NCI-H1694 (cell line): Measurements from ENCODE around the gene DUSP19.

Experiments
- DNase-seq: peaks from one replicate; lab custom pipeline; 2025; lab: John Stamatoyannopoulos, UW

The DUSP19 gene

DNA sequence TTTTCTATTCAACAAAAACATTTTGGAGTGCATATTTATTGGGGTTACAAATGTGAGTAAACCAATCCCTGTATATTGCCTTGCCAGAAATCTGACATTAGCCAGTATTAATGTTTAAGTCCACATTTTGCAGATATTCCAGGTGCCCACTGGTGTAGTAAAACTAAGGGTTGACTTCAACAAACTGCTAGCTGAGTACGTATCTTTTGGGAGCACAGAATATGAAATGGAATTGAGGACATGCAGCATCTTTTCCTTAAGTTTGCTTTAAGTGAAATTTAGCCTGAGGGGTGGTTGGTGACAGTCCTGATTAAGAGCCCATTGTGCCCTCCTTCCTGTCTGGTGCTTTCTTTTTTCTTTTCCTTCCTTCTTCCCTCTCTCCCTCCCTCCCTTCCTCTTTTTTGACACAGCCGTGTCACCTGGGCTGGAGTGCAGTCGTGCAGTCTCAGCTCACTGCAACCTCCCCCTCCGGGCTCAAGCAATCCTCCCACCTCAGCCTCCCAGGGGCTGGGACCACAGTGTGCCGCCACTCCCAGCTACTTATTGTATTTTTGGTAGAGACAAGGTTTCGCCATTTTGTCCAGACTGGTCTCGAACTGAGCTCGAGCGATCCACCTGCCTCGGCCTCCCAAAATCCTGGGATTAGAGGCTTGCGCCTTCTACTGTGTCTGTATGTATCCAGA lies 47.3 kb downstream of the DUSP19 start:
- no peak for DNase-seq

DNA sequence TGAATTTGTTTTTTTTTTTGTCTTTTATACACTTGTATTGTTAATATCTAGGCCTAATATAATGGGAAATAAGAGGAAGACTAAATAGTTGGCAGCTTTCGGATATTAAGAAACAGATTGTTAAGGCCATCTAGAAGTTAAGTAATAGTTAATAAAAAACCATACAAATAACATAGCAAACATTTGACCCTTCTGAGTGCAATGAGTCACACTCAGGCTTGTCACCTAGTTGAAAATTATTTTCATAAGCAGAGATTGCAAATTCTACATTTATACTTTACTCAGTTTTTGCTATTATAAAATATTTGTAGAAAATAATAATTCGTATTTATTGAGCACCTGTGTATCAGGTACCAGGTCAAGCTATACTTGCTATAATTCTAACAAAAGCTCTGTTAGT lies 48.1 kb downstream of the DUSP19 start:
- no peak for DNase-seq

DNA sequence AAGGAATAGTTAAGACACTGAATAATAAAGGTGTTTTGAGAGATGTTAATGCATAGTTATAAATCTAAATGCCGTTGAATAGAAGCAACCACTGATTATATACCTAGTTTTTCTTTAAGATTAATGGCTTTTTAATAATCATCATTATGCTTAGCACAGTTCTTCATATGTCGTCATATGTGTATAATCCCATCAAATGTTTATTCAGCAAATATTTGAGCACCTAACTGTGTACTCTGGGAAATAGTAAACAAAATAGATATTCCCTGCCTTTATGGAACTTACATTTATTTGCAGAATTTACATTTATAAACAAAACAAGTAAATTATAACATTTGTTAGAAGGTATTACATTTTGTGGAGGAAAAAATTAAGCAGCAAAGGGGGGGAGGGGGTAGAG lies 55.5 kb downstream of the DUSP19 start:
- no peak for DNase-seq

DNA sequence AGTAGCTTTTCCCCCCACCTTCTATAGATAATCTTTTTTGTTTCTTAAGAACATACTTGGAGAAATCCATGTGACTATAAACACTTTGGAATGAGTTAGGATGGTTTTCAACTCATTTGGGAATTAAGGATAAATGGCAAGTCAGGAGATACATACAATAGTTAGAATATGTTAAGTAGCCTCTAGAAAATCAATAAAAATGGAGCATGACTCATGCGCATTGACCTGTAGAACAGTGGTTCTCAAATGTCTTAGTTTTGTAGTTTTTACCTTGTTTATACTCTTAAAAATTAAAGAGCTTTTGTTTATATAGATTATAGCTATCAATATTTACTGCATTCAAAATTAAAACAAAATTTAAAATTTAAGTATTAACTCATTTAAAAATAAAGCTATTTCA lies 70.4 kb downstream of the DUSP19 start:
- DNase-seq, result no peak

DNA sequence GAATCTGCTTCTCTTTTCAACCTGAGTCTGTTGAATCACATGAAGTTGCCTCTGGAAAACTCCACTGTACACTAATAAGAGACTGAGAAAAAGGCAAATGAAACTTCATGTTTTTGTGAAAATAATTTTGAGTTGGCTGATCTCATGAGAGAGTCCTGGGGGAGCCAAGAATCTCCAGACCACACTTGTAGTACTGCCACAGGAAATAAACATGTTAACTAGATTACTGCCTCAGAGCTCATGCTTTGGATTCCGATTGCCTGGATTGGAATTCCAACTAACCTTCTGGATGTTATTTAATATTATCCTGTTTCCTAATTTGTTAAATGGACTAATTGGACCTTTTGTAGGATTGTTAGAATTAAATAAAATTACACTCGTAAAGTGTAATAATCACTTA lies 70.9 kb downstream of the DUSP19 start:
- DNase-seq, result no peak
